ENCODE measurements around the gene ASGR1.
A peak's percentile ranks its signal among the peaks of the same experiment; 100 is the strongest.

ASGR1 gene

GRCh38 chr17:7216242-7217112 is 37.3 kb upstream of the ASGR1 start:
- DNase-seq, result no peak

DNA sequence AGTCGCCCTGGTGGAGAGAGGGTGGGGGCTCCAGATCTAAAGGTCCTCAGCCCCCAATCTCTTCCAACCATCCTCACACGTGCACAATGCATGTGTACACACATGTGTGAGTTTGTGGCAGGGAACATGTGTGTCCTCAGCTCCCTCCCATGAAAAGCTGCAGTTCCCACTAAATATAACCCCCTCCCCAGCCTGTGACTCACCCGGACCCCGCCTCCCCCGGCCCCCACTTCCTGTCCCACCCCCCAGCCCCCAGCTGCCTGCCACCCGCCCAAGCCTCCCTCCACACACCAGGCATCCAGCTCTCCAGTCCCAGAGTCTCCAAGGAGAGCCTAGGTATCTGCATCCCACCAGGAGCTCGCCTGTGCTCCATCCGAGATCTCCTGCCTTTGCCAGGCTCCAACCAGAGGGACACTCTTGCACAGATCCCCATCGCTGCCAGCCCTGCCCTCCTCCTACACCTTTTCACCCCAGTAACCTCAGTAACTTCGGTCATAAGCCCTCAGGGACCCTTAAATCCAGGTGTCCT is 36.5 kb upstream of the ASGR1 start:
- peak; percentile 66 for DNase-seq

GRCh38 chr17:7215136-7215638 is 36.0 kb upstream of the ASGR1 start:
- no peak for DNase-seq

GRCh38 chr17:7214300-7215135 is 35.3 kb upstream of the ASGR1 start:
- DNase-seq, result peak; percentile 100

DNA sequence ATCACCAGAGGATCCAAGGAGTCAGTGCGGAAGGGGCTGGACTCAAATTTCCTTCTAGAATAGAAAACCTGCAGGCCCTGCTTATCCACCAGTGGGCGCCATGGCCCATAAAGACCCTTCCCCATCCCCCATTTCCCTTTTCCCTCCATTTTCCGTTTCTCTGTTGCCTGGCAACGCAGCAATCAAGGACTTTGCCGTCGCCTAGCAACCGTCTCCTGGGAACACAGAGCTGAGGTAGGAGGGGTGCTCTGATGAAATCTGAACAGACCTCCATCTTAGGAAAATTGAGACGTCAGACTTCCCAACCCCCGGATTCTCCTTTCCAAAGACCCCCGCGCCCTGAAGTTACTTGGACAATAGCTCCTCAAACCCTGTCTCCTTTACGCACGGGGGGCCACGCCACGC is 34.7 kb upstream of the ASGR1 start:
- peak; percentile 91 for DNase-seq

DNA sequence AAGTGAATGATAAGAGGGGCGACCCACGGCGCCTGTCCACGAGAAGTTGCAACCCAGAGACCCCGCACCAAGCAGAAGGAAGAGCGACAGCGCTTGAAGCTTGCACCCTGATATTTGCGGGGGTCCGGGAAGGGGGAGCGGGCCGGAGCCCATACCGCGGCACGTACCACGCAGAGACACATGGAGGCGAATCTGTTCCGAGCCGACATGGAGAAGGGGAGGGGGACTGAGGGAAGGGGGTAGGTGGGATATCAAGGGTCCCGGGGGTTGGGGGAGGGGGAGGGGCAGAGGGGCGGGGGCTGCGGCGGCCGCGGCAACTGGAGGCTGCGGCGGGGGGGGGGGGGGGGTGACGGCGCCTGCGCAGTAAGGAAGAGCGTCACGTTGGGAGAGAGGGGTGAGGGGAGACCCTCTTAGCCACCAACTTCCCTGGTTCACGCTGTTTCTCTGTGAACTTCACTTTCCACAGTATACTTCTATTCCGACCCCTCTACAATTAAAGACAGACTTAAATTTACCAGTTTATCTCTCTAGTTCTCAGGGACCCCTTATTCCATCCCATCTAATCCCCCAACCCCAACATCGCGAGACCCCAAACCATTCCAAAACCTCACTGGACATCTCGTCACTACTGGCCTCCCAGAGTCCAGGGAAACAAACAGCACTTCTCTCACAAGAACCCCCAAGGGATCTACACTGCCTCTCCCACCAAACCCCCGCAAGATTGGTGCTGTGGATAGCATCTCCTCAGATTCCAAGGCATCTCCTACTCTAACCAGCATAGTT is 32.5 kb upstream of the ASGR1 start:
- DNase-seq, result peak; percentile 24

DNA sequence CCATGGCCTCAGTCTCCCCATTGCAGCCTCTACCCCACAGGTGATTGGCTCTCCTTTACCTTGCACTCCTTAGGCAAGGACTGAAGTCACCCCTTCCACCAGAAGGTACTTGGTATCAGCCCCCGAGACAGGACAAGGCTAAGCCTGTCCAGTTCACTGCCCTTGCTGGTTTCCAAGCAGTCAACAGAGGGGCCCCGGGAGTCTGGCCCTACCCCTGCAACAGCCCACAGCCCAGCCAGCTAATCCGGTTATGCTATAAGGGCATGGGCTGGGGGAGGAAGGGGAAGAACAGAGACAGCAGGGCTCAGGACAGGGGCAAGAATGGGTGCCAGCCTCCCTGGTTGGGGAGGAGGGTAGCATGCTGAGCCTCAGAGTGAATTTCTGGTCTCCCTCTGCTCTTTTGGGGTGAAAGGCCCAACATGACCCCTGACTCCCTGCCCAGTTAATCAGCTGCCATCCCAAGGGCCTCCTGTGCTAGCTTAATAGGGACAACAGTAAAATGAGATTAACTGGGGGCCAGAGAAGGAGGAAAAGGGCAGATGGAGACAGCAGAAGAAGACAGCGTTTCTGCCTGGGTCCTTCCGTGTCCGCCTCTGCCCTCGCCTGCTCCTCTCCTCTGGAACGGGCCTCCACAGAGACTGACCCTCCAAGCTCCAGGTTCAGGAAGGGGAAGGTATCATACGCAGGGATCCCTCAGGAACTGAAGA is 29.7 kb upstream of the ASGR1 start:
- DNase-seq, result no peak

GRCh38 chr17:7208027-7208571 is 28.9 kb upstream of the ASGR1 start:
- DNase-seq, result peak; percentile 34

DNA sequence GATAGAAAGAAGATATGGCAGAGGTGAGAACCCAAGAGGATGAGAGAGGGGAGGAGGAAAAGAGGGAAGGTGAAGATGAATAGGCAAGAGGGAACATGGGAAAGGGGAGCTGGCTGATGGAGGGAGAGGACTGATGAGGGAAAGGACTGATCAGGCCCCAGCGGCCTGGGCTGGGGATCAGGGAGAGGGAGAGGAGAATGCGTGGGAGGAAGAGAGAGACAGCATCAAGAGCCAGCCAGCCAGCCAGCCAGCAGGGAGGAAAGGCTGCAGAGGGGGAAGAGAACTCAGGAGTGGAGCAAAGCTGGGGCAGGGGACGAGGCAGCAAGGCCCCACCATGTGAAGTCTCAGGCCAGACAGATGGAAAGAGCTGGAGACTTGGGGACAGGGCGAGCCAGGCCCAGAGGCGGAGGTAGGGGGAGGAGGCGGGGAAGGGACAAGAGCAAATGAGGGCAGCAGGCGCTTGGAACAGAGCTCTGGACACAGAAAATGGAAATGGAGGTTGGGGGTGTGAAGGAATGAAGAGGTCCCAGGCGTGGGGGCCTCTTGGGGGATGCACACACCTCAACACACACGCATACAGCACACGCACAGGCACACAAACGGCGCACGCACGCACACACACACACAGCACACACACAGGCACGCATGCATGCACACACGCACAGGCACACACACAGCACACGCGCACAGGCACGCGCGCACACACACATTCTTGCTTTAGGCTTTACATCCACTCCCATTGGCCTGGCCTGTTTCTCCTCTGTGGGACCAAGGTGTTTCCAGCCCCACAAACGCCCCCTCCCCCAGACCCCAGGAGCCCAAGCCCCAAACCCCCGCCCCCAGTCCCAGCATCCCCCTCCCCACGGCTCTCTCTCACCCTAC is 28.2 kb upstream of the ASGR1 start:
- DNase-seq, result peak; percentile 61

DNA sequence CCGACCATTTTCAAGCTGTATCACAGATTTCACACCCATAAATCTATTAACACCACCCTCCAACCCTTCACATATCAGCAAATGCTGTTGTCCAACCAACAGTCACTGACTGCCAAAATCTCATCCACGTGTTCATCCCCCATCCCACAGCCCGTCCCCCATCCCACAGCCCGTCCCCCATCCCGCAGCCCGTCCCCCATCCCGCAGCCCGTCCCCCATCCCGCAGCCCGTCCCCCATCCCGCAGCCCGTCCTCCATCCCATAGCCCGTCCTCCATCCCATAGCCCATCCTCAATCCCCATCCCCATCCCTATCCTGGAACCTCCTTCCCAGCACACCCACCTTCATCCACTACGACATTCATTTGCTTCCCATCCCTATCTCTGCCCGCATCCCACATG is 26.4 kb upstream of the ASGR1 start:
- peak; percentile 21 for DNase-seq

GRCh38 chr17:7204828-7205461 is 25.8 kb upstream of the ASGR1 start:
- DNase-seq, result peak; percentile 94

- DNase-seq, result peak; percentile 26
These were observed 25.2 kb upstream of the ASGR1 start for GRCh38 chr17:7204336-7204735.

DNA sequence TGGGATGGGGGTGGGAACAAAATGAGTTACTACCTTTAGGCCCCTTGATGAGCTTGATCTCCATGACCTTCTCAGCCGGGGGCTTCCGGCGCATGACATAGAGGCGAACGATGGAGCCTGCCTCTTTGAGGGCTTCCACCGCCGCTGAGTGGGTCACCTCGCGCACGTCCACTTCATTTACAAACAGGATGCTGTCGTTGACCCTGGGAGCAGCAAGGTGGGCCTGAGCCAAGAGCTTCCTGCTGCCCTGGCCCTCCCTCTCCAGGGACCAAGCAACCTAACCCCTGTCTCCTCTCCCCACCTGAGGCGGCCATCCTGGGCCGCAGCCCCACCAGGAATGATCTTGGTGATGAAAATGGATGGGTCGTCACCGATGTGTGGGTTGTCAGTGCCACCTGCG is 24.2 kb upstream of the ASGR1 start:
- peak; percentile 26 for DNase-seq

- DNase-seq, result no peak
These were observed 17.7 kb upstream of the ASGR1 start for GRCh38 chr17:7196651-7197401.

GRCh38 chr17:7195971-7196370 is 16.8 kb upstream of the ASGR1 start:
- DNase-seq, result no peak

DNA sequence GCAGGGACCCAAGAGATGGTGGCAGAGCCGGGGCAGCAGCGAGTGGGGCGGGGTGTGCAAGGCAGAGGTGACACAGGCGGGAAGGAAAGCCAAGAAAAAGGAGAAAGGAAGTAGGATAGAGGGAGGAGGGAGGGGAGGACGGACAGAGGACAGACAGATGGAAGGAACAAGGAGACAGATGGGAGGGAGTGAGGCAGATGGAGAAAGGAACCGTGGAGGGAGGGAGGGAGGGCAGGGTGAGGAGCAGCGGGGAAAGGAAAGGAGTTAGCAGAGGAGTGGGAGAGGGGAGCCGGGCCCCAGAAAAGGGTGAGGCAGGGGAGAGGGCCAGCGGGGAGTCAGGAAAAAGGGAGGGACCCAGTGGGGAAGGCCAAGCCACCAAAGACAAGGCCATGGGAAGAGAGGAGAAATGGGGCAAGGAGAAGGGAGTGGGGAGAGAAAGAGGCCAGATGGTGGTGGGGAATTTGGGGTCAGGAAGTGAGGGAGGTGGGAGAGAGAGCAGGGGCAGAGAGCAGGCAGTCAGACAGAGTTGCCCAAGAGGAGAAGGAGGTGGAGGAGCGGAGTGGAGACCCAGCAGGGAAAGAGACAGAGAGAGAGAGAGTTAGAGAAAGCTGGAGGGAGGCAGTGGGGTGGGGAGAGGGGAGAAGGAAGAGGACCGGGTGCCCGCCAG is 13.2 kb upstream of the ASGR1 start:
- DNase-seq, result no peak

DNA sequence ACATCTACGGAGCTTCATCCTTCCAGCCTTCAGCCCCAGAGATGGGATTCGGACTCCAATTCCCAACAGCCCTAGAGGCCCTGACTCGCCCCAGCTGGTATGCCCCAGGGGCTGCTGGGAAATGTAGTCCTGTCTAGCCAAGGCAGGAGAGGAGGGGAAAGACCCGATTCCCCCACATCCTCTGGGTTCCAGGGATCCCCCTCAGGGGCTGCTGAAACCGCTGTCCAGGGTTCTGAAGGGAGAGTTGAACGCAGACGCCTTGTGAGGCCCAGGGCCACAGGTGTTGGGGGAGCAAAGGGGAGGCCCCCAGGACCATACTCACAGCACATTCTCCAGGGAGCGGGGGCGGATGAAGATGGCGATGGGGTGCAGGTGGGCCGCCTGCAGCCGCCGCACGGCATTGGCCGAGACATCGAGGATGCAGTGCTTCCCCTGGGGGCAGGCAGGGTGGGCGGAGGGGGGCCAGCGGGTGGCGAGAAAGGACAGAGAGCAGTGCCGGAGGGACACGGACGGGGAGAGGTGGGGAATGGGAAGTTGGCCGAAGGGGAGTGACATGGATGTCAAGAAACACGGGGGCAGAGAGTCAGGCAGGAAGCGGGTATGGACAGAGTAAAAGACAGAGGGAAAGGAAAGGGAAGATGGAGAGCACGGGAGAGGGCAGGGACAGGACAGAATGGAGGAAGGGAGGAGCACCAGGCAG is 12.6 kb upstream of the ASGR1 start:
- peak; percentile 68 for DNase-seq

DNA sequence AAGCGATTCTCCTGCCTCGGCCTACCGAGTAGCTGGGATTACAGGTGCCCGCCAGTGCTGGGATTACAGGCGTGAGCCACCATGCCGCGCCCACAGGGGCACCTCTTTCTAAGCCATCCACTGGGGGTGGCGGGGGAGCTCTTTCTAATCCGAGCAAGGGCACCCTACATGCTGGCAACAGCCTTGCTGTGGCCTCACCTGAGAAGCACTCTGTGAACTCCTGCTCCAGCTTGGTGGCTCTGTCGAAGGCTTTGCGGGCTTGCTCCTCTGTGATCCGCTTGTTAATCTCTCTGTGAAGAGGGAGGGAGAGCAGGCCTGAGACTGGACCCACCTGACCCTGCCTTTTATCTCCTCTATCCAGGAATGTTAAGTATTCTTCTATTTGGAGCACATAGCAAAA is 11.9 kb upstream of the ASGR1 start:
- no peak for DNase-seq

Data from femur (tissue), 1 donor.